GM12874 (cell line): ENCODE data around the gene C7orf57.

Experiments
- TF ChIP-seq, protein P1 (sequence below): IDR thresholded peaks from 2 replicates; pipeline ENCODE4 v1.5.1; 2011; ENCODE audit warnings: low read depth, mild to moderate bottlenecking, control low read depth, low read length, moderate library complexity; ENCODE audit not compliant: insufficient read depth

The C7orf57 gene

DNA sequence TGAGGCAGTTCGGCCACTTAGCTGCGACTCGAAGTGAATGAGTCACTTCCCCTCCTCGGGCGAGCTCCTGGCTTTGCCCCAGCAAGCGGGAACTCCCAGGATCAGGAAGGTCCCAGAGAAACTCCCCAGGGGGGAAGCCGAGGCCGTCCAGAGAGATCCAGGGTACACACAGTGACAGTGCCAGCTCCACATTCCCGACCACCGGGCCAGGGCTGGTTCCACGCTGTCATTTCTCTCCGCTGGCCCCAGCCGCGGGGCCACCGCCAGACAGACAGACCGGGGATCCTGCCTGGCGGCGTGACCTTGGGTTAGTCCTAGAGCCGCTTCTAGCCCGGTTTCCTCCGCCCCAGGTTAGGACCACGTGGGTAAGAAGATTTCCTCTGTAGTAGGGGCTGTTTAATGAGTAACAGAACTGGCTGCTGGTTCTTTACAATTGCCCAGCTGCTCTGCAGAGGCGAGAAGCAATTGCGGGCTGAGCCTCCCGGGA, 53.3 kb downstream of the C7orf57 start:
- TF ChIP-seq, protein P1, sequence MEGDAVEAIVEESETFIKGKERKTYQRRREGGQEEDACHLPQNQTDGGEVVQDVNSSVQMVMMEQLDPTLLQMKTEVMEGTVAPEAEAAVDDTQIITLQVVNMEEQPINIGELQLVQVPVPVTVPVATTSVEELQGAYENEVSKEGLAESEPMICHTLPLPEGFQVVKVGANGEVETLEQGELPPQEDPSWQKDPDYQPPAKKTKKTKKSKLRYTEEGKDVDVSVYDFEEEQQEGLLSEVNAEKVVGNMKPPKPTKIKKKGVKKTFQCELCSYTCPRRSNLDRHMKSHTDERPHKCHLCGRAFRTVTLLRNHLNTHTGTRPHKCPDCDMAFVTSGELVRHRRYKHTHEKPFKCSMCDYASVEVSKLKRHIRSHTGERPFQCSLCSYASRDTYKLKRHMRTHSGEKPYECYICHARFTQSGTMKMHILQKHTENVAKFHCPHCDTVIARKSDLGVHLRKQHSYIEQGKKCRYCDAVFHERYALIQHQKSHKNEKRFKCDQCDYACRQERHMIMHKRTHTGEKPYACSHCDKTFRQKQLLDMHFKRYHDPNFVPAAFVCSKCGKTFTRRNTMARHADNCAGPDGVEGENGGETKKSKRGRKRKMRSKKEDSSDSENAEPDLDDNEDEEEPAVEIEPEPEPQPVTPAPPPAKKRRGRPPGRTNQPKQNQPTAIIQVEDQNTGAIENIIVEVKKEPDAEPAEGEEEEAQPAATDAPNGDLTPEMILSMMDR: no peak

- TF ChIP-seq, protein P1: no peak
These were observed 54.0 kb downstream of the C7orf57 start, which contains the start of gene UPP1 for GRCh38 chr7:48089046-48090003. Gene UPP1, plus strand, starts transcription at chr7:48089265. Its CDS starts 5,519 bp downstream, at chr7:48094784.

DNA sequence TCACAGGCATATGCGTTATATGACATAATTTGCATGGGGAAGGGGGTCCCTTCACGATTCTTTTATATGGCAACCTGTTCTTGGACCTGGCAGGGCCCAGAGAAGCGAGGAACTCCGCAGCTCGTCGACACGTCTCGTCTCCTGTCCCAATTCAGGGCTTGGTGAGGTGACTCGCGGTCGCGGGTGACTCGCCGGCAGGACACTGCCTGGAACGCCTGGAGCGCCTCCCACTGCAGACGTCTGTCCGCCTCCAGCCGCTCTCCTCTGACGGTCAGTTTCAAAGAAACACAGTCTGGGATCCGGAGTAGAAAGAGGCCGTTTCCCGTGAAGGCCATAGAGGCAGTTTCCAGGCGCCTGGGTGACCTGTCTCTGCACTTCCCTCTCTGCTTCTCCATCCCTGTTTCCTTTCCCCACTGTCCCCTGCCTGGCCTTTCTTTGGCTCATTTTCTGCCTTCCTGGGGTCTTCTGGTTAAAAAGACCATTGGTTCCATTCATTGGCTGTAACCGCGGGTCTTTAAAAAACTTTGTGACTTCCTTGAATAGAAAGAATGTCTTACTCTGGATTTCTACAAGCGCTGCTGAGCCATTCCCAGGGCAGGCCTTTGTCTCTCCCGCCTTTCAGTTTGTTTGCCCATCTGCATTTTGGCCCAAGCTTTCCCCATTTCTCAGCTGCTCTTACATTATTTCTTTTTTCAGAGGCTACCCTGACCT, 54.9 kb downstream of the C7orf57 start:
- TF ChIP-seq, protein P1: no peak

DNA sequence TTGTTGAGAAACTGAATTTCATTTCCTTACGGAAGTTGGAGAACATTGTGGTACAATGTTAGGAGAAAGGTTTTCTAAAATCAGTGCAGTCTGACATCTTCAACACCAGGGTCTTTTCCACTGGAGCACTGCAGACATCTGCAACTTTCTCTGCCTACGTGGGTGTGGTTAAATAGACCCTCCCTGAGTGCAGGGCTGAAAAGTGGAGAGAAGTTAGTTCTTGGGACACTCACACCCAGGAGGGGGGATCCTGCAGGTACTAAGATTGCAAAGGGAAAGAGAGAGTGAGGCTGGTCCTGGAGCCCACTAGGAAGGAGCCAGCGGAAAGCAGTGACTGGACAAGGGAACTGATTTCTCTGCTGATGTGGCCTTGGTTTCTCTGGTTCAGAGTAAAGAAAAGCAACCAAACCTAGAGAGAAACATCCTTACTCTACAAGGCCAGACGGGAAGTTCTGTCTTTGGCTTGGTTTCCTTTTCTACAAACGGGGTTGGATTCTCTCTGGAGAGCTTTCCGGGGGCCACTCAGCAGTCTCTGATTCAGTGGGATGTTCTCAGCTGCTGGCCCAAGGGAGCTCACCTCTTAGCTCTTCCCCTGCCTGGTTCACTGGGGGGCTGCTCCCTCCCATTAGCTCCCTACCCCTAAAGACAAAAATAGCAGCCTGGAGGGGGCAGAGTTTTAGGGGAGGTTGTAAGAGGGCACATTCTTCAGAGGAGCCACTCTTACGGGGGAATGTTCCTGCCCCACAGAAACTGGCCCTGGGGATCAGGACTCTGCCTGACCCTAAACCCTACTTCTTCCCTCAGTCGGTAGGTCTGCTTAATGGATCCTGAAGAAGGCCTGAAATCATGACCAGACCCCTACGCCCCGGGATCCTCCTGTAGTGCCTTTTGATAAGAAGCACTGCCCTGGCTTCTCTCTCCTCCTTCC, 56.4 kb downstream of the C7orf57 start:
- TF ChIP-seq, protein P1: no peak

GRCh38 chr7:48094861-48095293, 59.5 kb downstream of the C7orf57 start:
- TF ChIP-seq, protein P1: no peak

DNA sequence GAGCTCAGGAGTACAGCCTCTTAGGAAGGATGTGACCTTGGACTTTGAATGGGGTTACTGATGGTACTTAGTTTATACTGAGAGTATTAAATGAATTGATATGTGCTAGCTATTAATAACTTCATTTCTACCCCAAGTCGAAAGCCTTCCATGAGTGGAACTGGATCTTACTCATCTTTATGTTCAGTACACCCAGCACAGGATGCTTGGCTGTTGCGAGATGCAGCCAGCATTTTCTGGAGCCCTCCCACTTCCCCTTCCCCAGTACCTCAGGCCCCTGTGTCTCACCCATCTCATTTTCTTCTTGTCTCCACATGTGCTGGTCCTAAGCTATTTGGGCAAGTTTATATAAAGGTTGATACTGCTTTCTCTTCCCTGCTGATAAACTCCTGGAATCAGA, 60.9 kb downstream of the C7orf57 start:
- TF ChIP-seq, protein P1: no peak
